Measurements from ENCODE around the gene DSN1. TPM values are rescaled to one million over a fixed set of nuclear protein-coding genes. Genes with fewer than 3 reads are reported as not detected.

The DSN1 gene
- total and polyA plus RNA-seq, 2 of the 8 experiments (the other 6 are each of a cell fraction or from before 2014, with no cell fraction given) = 12.0 to 26.2 TPM

DNA sequence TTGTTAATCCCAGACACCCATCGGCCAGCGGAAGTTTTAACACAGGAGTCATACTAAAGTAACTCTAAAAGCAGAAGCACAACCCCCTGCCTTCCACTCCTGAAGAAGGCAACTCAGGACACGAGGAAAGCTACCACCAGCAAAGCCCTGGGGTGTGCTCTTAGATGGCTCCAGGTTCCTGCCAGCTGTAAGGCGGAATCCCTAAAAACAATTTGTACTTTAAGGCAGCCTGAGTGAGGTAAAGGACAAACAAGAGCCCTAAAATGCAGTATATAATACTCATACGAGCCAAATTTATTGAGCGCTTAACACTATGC lies 36.4 kb downstream of the DSN1 start:
- Histone ChIP-seq H3K27ac (ENCODE audit: low read depth, low read length) (no peak overlapping the region), H3K56ac (replicated peaks; ENCODE audit: insufficient read length, low read depth, low read length) (no peak overlapping the region), H4K5ac (ENCODE audit: insufficient read length, low read depth, low read length) (no peak overlapping the region), H3K79me1 (ENCODE audit: low read depth, low read length) (peaks cover 3% of the 10 kb centered on the region; the same call in 1 of the 2 replicates), H3K36me3 (ENCODE audit: control insufficient read depth in 2 of 4, insufficient read depth in 4 of 4, low read length in 3 of 4) (no peaks in the 10 kb centered on the region), H2AFZ (ENCODE audit: low read length) (no peak overlapping the region), H2BK5ac (ENCODE audit: low read depth, low read length) (no peak overlapping the region), H3K4me1 (replicated peaks in 1 of 4; ENCODE audit: control insufficient read depth in 3 of 4, insufficient read depth in 4 of 4, low read length in 3 of 4) (peaks cover 0 to 13% (median 0%) of the 10 kb centered on the region in 4 experiments; a peak in 4 of 7 replicates), H3K23ac (ENCODE audit: insufficient read length) (no peak overlapping the region), H3K9ac (replicated peaks in 1 of 4; ENCODE audit: extremely low read depth in 1 of 4, low read depth in 3 of 4, low read length in 3 of 4) (no peak overlapping the region), H3K4me2 (ENCODE audit: insufficient read depth in 1 of 2, low read depth in 2 of 2, low read length in 2 of 2) (no peak overlapping the region), H3K18ac (ENCODE audit: extremely low read depth, low read length) (no peak overlapping the region), H2BK20ac (ENCODE audit: low read length) (no peak overlapping the region), H2AK5ac (ENCODE audit: low read depth, low read length) (no peak overlapping the region), H3K27me3 (replicated peaks in 1 of 4; ENCODE audit: control insufficient read depth in 3 of 4, extremely low read depth in 1 of 4, insufficient read depth in 3 of 4, low read length in 3 of 4) (no peaks in the 10 kb centered on the region), H4K8ac (ENCODE audit: extremely low read depth, insufficient read depth, low read length) (no peak overlapping the region), H2BK120ac (replicated peaks; ENCODE audit: low read depth, low read length) (no peak overlapping the region), H3K4me3 (ENCODE audit: extremely low read depth in 1 of 4, insufficient read depth in 2 of 4, low read depth in 3 of 4, low read length in 4 of 4) (no peak overlapping the region), H3K4ac (replicated peaks; ENCODE audit: insufficient read length, low read depth, low read length) (no peak overlapping the region), H3K23me2 (ENCODE audit: low read depth, low read length) (no peaks in the 10 kb centered on the region), H3K14ac (ENCODE audit: insufficient read length) (no peak overlapping the region), H2BK15ac (ENCODE audit: low read length) (no peak overlapping the region), H2BK12ac (ENCODE audit: low read depth, low read length) (no peak overlapping the region), H4K91ac (replicated peaks; ENCODE audit: insufficient read length, low read length) (no peak overlapping the region), H4K20me1 (replicated peaks in 1 of 2; ENCODE audit: control insufficient read depth in 1 of 2, insufficient read depth in 2 of 2, low read length in 2 of 2) (no peaks in the 10 kb centered on the region), H3K79me2 (ENCODE audit: control insufficient read depth in 1 of 2, insufficient read depth in 2 of 2, low read length in 2 of 2) (peaks cover 0 to 5% of the 10 kb centered on the region in 2 experiments; a peak in 1 of 4 replicates), H3K9me3 (ENCODE audit: insufficient read depth in 2 of 2, low read depth in 1 of 2, low read length in 1 of 2) (no peaks in the 10 kb centered on the region)
- 90% methylated on average over 6 of the region's 6 CpGs; no CpG with 5 or more reads in 1 of the 2 experiments for WGBS, 2 experiments (ENCODE audit: extremely low coverage in 1 of 2, insufficient coverage in 1 of 2, insufficient read length in 1 of 2, insufficient replicate concordance in 2 of 2, low coverage in 1 of 2, low lambda C conversion rate in 2 of 2, missing lambda C conversion rate in 1 of 2)
- DNase-seq (ENCODE audit: low read depth in 1 of 2, low spot score in 2 of 2) = no peak
- ChIA-PET CTCF (ENCODE audit: partially characterized antibody) (interaction anchor here (0.7 to 2.6 kb wide), 6 partner anchors 19 to 150 kb away, joined by 3 to 13 read pairs (median 4); partner anchors contain the start of gene DSN1), POLR2A (ENCODE audit: partially characterized antibody) (interaction anchor here (0.6 to 1.6 kb wide), 3 partner anchors 9 to 514 kb away, joined by 3 to 4 read pairs (median 3); partner anchors contain the start of gene NDRG3)
- TF ChIP-seq SAP30 (IDR thresholded peaks at IDR 0.05; ENCODE audit: insufficient read depth, insufficient replicate concordance, low read length) (no peak), EP300 (IDR thresholded peaks at IDR 0.05; ENCODE audit: borderline replicate concordance in 1 of 2, low read depth in 2 of 2, low read length in 2 of 2) (no peak)
- no peak for FAIRE-seq

All from H1 (cell line).